Measurements from ENCODE around the gene CDH22. TPM values are rescaled to one million over a fixed set of nuclear protein-coding genes. Genes with fewer than 3 reads are reported as not detected.

CDH22 gene
- total RNA-seq, 3 donors from 2014 or later: 0.15 to 0.66 (median 0.16) TPM

DNA sequence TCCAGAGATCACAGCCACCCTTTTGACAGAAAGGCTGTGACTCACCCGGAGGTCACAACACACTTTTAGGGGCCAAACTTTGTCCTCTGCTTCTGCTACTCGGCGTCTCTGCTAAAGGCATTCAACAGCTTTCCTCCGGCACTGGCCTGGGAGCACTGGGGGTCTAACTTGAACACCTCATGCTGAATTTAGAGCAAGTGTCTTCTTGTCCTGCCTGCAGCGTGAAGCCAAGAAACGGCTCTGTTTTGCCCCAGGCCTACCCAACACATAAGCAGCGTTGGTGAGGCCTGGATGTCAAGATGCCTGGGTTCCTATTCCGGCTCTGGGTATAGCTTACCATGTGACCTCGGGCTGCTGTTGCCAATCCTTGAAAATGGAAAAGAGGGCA lies 2.3 kb downstream of the CDH22 start:
- Histone ChIP-seq H3K27me3 (peaks cover 2 to 66% of the 10 kb centered on the region in 2 donors), H3K4me1 (peaks cover 3 to 13% of the 10 kb centered on the region in 2 donors), H3K4me3 (no peak overlapping the region), H3K36me3 (no peaks in the 10 kb centered on the region), H3K27ac (no peak overlapping the region), H3K9me3 (no peaks in the 10 kb centered on the region)
- TF ChIP-seq, protein P1, sequence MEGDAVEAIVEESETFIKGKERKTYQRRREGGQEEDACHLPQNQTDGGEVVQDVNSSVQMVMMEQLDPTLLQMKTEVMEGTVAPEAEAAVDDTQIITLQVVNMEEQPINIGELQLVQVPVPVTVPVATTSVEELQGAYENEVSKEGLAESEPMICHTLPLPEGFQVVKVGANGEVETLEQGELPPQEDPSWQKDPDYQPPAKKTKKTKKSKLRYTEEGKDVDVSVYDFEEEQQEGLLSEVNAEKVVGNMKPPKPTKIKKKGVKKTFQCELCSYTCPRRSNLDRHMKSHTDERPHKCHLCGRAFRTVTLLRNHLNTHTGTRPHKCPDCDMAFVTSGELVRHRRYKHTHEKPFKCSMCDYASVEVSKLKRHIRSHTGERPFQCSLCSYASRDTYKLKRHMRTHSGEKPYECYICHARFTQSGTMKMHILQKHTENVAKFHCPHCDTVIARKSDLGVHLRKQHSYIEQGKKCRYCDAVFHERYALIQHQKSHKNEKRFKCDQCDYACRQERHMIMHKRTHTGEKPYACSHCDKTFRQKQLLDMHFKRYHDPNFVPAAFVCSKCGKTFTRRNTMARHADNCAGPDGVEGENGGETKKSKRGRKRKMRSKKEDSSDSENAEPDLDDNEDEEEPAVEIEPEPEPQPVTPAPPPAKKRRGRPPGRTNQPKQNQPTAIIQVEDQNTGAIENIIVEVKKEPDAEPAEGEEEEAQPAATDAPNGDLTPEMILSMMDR (IDR thresholded peaks at IDR 0.05): no peak
- TF ChIP-seq POLR2AphosphoS5 (IDR thresholded peaks at IDR 0.05) (no peak), POLR2A (IDR thresholded peaks at IDR 0.05) (no peak)
- intact Hi-C loops (cut with DNase I; ENCODE audit: low total_unique reads): no loop called here
- no peak for DNase-seq (ENCODE audit: low spot score in 2 of 2)

DNA sequence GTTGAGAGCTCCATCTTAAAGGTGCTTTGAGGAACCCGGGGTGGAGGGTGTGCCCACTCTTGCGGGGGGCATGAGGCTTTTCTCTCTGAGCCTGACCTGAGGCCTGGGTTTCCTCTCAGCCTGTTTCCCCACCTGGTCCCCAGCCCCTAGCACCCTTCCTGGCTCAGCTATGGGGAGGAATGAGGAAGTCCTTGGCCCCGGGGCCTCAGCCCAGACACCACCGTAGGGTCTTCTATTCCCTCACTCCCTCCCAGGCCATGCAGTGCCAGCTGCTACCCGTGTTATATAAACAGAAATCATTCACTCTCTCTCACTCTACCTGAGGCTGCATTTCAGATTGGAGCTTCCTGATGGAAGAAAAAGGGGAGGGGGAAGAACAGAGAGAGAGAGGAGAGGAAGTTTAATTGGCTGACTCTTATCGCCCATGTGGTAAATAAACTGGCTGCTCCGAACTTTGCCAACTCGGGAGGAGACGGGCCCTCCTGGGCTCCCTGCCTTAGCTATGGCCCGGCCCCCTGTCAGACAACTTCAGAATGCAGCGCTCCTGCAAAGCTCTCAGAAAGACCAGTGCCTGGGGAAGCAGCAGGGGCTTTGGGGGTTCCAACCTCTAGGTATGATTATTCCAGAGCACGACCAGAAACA lies 2.8 kb downstream of the CDH22 start:
- Histone ChIP-seq H3K36me3 (no peaks in the 10 kb centered on the region), H3K27ac (no peak overlapping the region), H3K4me1 (peaks cover 3 to 13% of the 10 kb centered on the region in 2 donors), H3K27me3 (peaks cover 2 to 62% of the 10 kb centered on the region in 2 donors), H3K4me3 (no peak overlapping the region), H3K9me3 (no peaks in the 10 kb centered on the region)
- TF ChIP-seq, protein P1 (IDR thresholded peaks at IDR 0.05): no peak
- TF ChIP-seq POLR2AphosphoS5 (IDR thresholded peaks at IDR 0.05) (no peak), POLR2A (IDR thresholded peaks at IDR 0.05) (no peak)
- DNase-seq (ENCODE audit: low spot score in 2 of 2): no peak
- intact Hi-C loops (cut with DNase I; ENCODE audit: low total_unique reads): no loop called here

DNA sequence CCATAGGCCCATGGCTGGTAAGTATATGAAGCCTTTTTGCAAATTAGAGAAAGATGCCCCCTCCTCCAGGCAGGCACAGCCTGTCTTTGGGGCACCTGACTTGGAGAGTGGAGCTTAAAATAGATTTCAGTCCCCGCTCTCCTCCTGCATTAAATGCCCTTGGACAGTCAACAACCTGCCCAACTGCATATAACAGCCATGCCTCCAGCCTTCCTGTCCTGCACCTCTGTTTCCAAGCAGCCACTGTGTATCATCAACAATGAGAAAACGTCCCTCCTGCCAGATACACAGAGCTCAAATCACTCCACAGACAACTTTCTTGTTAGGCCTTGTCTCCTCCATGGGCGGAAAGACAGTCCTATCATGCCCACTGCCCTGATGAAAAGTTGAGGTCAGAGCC lies 3.4 kb downstream of the CDH22 start:
- intact Hi-C loops (cut with DNase I; ENCODE audit: low total_unique reads): no loop called here
- Histone ChIP-seq H3K4me3 (no peak overlapping the region), H3K4me1 (peaks cover 3 to 13% of the 10 kb centered on the region in 2 donors), H3K36me3 (no peaks in the 10 kb centered on the region), H3K9me3 (no peaks in the 10 kb centered on the region), H3K27ac (no peak overlapping the region), H3K27me3 (peaks cover 2 to 68% of the 10 kb centered on the region in 2 donors)
- no peak for DNase-seq (ENCODE audit: low spot score in 2 of 2)
- TF ChIP-seq POLR2AphosphoS5 (IDR thresholded peaks at IDR 0.05): no peak
- TF ChIP-seq, protein P1 (IDR thresholded peaks at IDR 0.05): no peak
- TF ChIP-seq POLR2A (IDR thresholded peaks at IDR 0.05): no peak

DNA sequence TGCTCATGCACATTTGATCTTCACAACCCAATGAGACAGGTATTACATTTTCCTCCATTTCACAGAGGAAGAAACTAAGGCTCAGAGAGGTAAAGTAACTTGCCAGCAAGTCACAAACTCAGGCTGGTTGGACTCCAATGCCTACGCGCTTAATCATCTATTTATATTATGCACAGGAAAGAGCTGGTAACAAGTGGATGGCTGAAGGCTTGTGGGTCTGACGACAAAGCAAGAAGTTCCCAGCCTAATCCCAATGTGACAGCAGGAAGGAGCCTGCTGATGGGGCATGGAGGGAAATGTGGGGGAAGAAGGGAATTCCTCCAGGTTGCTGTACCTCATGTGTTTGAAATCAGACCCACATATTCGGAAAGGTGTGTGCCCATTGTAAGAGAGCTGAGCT lies 3.9 kb downstream of the CDH22 start:
- Histone ChIP-seq H3K27ac (no peak overlapping the region), H3K36me3 (no peaks in the 10 kb centered on the region), H3K27me3 (peaks cover 2 to 69% of the 10 kb centered on the region in 2 donors), H3K9me3 (no peaks in the 10 kb centered on the region), H3K4me3 (no peak overlapping the region), H3K4me1 (peaks cover 3 to 13% of the 10 kb centered on the region in 2 donors)
- intact Hi-C loops (cut with DNase I; ENCODE audit: low total_unique reads): no loop called here
- TF ChIP-seq POLR2A (IDR thresholded peaks at IDR 0.05) (no peak), POLR2AphosphoS5 (IDR thresholded peaks at IDR 0.05) (no peak)
- TF ChIP-seq, protein P1 (IDR thresholded peaks at IDR 0.05): no peak
- DNase-seq (ENCODE audit: low spot score in 2 of 2): no peak

DNA sequence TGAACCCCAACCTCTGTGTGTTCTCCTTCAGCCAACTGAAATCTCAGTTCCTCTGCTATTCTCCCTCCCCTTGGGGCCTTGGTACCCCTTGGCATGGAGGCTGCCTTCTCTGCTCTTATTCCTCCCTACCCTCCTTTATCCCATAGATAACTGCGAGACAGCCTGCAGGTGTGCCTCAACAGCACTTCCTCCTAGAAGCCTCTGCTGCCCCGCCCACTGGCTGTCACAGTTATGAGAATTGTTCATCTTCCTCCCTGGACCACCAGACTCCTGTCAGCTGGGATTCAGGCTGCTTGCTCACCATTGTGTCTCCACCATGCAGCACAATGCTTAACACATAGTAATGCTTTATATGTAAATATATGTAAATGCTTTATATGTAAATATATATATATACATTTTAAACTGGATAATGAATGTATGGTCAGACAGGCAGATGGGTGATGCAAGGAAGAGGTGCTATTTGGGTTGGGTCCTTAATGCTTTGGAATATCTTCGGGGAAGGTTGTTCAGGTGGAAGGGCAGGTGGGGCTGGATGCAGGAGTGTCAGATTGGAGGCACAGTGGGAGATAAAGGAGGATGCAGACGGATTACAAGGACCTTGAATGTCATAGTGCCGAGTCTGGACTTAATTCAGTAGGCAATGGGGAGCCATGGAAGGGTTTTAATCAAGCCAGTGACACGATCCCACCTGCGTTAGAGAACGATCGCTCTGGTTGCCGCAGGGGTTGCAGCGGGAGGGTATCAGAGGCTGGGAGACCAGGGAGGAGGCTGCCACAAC lies 4.9 kb downstream of the CDH22 start:
- Histone ChIP-seq H3K4me3 (no peak overlapping the region), H3K36me3 (no peaks in the 10 kb centered on the region), H3K27me3 (peaks cover 2 to 66% of the 10 kb centered on the region in 2 donors), H3K27ac (no peak overlapping the region), H3K4me1 (peaks cover 3 to 6% of the 10 kb centered on the region in 2 donors), H3K9me3 (no peaks in the 10 kb centered on the region)
- intact Hi-C loops (cut with DNase I; ENCODE audit: low total_unique reads): no loop called here
- no peak for DNase-seq (ENCODE audit: low spot score in 2 of 2)
- no peak for TF ChIP-seq POLR2AphosphoS5 (IDR thresholded peaks at IDR 0.05)
- TF ChIP-seq POLR2A (IDR thresholded peaks at IDR 0.05): no peak
- TF ChIP-seq, protein P1 (IDR thresholded peaks at IDR 0.05): no peak
